ENCODE results near the gene PKMYT1.
"Not testable (repeated sequence)": the region's sequence is repeated elsewhere in the genome, so short reads cannot be mapped to it uniquely, and the experiment has no call there.

PKMYT1 gene

DNA sequence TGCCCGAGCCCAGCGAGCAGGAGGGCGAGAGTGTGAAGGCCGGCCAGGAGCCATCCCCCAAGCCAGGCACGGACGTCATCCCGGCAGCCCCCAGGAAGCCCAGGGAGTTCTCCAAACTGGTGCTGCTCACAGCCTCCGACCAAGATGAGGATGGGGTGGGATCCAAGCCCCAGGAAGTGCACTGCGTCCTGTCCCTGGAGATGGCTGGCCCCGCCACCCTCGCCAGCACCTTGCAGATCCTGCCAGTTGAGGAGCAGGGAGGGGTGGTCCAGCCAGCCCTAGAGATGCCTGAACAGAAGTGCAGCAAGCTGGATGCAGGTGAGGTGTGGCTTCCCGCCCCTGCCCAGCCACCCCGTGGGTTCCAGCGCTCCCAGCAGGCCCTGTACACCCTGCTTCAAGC, 50.6 kb downstream of the PKMYT1 start:
- DNase-seq = no peak

DNA sequence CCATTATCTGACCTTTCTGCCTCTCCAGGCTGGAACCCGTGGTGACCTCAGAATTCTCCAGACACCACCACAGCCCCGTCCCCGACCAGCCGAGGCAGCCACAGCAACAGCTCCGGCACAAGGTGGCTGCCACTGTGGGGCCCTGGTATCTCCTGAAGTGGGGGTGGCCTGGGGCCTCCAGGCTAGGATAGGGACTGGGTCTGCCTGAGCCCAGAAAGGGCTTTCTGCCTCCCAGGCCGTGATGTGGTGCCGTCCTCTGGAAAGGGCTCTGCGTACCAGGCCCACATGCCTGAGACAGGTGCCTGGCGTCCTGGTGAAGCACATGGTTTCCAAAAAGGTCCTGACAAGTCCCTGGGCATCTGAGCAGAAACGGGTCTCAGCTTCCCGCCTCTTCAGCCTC, 51.5 kb downstream of the PKMYT1 start:
- no peak for DNase-seq

DNA sequence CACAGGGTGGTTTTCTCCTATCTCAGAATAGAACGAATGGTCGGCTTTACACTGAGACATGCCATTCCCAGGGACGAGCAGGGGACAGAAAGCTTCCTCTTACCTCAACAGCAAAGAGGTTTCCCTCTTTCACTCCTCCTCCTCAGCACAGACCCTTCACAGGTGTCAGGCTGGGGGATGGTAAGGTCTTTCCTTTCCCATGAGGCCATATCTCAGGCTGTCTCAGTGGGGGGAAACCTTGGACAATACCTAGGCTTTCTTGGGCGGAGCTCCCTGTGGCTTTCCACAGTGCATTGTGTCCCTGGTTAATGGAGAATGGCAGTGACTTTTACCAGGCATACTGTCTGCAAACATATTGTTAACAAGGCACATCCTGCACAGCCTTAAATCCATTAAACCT, 52.1 kb downstream of the PKMYT1 start:
- DNase-seq = not testable (repeated sequence)

DNA sequence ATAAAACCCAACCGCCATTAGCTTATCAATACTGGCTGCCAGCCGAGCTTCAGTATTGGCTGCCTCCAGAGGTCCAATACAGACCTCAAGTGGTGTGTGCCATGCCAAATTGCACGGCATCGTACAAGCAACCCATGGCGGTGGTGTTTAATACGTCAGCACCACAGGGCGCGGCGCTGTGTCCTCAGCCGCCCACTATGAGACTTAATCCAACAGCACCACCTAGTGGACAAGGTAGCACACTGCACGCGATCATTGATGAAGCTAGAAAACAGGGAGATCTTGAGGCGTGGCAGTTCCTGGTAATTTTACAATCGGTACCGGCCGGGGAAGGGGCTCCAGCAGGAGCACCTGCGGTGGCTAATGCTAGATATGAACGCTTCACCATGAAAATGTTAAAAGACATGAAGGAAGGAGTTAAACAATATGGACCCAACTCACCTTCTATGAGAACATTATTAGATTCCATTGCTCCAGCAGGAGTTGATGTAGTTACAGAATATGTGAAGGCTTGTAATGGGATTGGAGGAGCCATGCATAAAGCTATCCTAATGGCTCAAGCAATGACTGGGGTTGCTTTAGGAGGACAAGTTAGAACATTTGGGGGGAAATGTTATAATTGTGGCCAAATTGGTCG, 53.1 kb downstream of the PKMYT1 start:
- DNase-seq = peak; percentile 80 to 85

DNA sequence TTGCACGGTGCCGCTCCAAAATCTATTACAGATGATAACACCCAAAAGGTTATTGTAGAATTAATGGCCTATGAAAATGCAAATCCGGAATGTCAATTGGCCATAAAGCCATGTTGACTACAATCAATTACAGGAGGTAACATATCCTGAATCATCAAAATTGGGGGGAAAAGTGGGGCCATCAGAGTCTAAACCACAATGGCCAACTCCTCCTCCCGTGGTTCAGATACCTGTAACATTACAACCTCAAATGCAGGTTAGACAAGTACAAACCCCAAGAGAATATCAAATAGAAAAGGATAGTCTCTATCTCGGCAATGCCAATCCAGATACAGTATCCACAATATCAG, 53.6 kb downstream of the PKMYT1 start:
- DNase-seq = no peak

DNA sequence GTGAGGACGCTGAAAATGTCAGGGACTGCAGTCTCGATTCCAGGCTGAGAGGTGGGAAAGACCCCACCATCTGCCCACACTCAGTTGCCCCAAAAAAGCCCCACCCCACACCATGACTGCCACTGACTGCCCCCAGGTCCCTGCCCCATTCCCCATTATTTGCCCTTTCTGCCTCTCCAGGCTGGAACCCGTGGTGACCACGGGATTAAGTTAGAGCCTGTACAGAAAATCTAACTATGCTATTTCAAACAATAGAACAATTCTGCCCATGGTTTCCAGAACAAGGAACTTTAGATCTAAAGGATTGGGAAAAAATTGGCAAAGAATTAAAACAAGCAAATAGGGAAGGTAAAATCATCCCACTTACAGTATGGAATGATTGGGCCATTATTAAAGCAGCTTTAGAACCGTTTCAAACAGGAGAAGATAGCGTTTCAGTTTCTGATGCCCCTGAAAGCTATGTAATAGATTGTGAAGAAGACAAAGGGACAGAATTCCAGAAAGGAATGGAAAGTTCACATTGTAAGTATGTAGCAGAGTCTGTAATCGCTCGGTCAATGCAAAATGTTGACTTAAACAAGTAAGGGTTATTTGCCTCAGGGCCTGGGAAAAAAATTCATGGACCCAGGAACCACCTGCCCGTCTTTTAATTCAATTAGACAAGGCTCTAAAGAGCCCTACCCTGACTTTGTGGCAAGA, 54.1 kb downstream of the PKMYT1 start:
- DNase-seq = no peak

DNA sequence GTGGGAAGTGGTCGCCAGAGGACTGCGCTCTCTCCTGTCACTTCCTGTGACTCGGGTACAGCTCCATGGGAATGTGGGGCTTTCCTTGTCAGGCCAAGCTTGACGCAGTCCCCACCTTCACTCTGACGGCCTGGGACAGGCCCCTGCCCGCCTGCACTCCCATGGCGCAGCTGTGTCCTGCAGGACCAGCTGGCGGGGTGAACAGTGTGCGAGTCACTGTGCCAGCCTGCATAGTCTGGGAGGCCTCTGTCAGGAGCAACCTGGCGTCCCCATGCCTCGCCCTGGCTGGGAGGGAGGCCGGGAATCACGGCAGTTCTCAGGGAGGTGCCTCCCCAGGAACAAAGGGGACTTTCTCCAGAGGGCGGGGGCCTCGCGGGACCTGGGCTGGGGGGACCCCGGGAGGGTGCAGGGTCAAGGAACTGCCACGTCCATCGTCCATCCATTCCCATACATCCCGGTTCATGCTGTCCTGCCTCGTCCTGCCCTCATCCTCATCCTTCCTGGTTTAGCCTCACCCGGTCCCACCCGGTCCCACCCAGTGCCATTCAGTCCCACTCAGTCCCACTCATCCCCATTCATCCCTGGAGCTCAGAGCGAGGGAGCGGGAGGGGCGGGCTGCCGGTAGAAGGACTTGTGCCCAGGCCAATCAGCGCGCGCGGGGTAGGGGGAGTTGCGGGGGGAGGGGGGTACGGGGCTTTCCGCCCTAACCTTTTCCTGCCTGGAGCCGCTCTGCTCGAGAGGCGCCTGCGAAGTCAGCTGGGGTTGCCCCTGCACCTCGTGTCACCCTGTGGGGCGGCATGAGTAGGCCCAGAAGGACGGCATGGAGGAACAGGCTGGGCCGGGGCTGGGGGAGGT, 55.1 kb downstream of the PKMYT1 start:
- no peak for DNase-seq

DNA sequence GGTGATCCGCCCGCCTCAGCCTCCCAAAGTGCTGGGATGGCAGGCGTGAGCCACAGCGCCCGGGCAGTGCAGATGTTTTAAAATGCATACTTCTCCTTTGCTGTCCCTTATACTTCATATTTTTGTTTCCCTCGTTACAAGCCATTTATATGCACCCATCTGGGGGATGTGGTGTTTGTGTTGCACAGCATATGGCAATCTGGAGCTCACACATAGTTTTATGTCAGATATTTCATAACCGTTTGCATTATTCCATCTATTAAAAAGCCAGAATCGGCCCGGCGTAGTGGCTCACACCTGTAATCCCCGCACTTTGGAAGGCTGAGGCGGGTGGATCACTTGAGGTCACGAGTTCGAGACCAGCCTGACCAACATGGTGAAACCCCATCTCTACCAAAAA, 56.8 kb downstream of the PKMYT1 start:
- no peak for DNase-seq
